GM19455 (cell line): Measurements from ENCODE around the gene IQSEC3.
"Not testable (repeated sequence)": the region's sequence is repeated elsewhere in the genome, so short reads cannot be mapped to it uniquely, and the experiment has no call there.

Experiments
- ATAC-seq: cut with Tn5 transposase; IDR thresholded peaks from one replicate; pipeline ENCODE4 v1.9.1; 2021; ENCODE audit not compliant: unreplicated experiment

The IQSEC3 gene

DNA sequence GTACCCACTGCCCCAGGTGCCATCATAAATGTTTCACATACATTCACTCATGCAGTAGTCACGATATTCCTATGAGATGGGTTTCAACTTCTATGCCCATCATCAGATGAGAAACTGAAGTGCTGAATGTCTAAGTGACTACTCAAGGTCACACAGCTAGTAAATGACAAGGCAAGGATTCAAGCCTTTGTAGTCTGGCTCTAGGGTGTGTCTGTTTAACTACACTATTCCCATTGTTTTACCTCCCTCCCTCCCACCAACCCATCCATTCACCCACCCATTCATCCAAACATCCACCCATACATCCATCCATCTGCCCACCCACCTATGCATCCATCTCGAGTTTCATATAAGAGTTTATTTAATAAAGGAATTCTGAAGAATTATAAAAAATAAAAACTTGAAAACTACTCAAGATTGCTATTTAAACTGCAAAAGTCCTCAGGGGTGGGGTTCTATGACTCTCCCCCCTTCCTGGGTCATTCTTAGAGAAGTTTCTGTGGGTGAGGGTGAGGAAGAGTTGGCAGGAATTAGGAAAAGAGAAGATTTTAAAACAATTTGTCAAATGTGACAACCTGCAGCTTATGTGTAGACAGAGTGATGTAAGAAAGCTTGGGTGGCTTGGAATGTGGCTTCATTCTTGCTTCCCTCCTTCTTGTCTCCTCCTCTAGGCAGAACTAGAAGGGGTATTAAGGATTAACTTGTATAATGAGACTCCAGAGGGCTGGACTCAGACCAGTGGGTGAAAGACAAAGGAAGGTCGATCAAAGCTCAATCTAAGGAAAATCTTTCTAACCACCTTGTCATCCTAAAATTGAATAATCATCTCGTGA is 13.4 kb upstream of the IQSEC3 start:
- ATAC-seq, result not testable (repeated sequence)

DNA sequence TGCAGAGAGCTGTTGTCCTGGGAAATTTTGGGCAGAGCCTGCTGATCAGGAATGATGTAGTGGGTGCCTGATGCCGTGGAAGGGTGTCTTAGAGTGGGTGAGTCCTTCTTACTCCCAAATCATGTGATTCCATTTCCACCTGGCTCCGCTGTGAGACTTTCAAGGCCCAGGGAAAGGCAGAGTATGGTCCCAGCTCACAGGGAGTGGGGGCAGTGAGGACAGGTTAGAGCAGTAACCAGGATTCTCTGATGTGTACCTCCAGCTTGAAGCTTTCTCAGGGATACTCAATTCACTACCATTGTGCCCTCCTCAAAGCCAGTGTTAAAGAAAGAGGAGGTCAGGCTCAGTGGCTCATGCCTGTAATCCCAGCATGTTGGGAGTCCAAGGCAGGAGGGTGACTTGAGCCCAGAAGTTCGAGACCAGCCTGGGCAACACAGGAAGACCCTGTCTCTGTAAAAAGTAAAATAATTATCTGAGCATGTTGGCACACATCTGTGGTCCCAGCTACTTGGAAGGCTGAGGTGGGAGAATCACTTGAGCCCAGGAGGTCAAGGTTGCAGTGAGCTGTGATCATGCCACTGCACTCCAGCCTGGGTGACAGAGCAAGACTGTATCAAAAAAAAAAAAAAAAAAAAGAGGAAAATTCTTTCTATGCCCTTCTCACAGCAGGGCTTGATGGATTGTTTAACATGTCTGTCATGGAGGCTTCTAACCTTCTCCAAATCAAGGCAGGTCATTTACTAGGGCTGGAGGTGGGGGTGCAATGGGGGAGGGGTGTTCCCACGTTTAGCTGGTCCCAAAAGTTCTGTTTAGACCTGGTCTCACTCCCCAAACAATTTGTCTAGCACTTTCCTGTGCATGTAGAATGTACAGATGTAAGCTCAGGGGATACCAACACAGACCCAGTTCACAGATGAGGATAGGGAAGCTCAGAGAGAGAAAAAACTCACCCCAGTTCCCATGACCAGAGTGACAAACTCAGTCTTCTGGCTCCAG is 12.5 kb upstream of the IQSEC3 start:
- no peak for ATAC-seq

DNA sequence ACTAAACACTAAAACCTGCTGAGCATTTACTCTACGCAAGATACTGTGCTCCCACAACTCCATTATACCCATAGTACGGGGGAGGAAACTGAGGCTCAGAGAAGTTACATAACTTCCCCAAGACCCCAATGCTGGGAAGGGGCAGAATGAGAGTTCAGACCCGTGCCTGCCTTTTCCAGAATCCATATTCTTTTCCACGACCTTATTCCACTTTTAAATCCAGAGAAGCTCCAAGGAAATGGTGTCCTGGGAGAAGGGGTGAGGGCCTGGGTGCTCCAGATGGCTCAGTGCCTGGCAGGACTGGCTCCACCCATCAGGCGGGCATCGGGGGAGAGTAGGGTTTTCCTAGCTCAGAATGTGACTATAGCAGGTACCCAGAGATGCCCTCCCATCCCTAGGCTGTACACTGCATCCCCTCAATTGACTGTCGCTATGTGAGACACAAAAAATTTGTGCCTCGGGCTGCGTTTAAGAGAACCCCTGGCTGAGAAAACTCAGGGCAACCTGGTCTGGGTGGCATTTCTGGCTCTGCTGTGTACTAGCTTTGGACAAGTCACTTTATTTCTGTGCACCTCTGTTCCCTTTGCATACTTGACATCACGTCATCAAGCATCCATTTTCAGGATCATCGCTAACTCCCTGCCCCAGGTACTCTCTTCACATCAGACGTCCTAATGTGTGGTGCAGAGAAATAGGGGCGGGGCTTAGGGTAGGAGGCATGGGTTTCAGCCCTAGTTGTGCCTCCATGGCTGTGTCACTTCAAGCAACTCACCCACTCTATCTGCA is 11.6 kb upstream of the IQSEC3 start:
- no peak for ATAC-seq

GRCh38 chr12:56683-57346 is 9.8 kb upstream of the IQSEC3 start:
- no peak for ATAC-seq

GRCh38 chr12:57539-57938 is 9.0 kb upstream of the IQSEC3 start:
- no peak for ATAC-seq

GRCh38 chr12:58832-59231 is 7.7 kb upstream of the IQSEC3 start:
- ATAC-seq, result no peak

GRCh38 chr12:61845-62244 is 4.7 kb upstream of the IQSEC3 start:
- not testable (repeated sequence) for ATAC-seq

DNA sequence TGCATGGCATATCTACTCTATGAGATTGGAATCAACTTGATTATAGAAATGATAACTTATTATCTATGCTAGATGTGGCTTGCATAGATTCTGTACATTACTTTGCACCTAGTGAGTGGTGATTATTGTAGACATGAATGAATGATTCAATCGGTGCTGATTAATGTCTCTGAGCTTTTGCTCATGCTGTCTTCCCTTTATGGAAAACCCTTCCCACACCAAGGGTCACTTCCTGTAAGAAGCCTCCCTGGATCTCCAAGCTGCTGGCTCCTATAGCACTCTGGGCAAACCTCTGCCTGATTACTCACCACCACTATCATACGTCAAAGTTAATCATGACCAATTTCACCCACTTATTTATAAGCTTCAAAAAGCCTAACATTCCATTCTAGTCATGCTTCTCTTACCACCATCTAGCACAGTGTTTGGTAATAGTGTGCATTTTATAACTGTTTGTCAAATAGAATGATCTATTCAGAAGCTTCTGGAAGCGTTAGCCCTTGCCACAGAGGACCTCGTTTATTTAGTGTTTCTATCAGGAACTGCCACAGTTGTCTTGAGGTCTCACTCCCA is 990 bp upstream of the IQSEC3 start:
- ATAC-seq, result not testable (repeated sequence)

DNA sequence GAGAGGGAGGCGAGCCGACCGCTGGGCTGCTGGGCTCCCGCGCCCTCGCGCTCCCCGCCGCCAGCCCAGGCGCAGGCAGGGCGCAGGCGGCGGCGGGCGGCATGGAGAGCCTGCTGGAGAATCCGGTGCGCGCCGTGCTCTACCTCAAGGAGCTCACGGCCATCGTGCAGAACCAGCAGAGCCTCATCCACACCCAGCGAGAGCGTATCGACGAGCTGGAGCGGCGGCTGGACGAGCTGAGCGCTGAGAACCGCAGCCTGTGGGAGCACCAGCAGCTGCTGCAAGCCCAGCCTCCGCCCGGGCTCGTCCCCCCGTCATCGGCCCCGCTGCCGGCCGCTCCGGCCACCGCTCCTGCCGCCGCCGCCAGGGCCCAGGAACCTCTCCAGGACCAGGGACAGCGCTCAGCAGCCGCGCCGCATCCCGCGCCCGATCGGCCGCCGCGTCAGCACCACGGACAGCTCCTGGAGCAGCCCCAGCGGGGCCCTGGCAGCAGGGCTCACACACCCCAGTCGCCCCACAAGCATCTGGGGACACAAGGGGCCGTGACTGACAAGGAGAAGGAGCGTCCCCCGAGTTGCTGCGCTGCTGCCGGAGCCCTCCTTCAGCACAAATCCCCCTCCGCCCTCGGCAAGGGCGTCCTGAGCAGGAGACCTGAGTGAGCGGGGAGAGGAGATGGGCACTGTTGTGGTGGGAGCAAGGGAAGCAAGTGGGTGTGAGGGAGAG is 376 bp downstream of the IQSEC3 start:
- not testable (repeated sequence) for ATAC-seq

GRCh38 chr12:69677-70076 is 3.1 kb downstream of the IQSEC3 start:
- ATAC-seq, result not testable (repeated sequence)

DNA sequence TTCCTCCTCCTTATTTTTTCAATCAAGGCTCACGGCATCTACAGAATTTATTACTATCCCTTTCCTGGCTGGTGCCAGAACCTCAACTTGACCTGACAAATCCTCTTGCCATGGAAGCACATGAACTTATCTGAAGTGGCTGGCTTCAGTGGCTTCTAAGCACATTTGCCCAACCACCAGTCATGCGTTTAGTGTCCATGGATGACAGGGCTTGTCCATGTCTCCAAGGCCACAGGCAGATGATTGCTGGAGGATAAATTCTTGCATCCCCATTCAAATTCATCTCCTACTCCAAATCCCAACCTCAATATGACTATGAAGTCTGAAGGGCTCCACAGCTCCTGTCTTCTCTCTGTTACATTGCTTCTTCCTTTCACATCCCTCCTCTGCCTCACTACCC is 4.0 kb downstream of the IQSEC3 start:
- ATAC-seq, result not testable (repeated sequence)

- not testable (repeated sequence) for ATAC-seq
Observed at GRCh38 chr12:72018-72417, 5.5 kb downstream of the IQSEC3 start.

DNA sequence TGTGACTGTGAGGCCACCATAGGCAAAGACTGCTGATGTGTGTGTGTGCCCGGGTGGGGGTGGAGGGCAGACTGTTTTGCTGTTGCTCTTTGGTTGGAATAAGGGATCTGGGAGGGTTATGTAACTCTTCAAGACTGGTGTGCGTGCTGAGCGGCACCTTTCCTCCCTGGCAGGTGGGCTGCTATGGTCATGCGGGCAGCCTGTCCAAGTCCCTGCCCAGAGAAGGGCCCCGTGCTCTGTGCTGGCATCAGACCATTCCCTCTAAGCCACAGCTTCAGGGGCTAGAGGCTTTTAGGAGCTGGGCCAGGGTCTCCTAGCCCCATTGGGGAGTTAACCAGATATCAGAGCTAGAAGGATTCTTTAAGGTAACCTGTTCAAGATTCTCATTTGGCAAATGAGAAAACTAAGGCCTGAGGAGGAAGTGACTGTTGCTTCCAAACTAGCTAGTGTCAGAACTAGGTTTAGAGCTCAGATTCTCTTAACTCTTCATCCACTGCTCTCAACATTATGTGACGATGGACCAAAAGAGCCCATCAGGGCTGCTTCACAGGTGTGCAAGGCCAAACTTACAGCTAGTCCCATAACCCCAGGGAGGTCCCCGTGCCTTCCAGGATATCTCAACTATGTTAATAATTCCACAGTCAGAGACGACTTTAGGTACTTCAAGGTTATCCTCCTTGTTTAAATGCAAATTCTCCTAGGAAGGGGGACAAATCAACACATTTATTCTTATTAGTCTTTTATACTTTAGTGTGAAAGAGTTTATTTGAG is 8.0 kb downstream of the IQSEC3 start:
- not testable (repeated sequence) for ATAC-seq

- ATAC-seq, result not testable (repeated sequence)
Observed at GRCh38 chr12:75541-75940, 9.0 kb downstream of the IQSEC3 start.

GRCh38 chr12:76102-76501 is 9.5 kb downstream of the IQSEC3 start:
- ATAC-seq, result not testable (repeated sequence)

- not testable (repeated sequence) for ATAC-seq
Observed at GRCh38 chr12:76551-76950, 10.0 kb downstream of the IQSEC3 start.

- not testable (repeated sequence) for ATAC-seq
Observed at GRCh38 chr12:77101-77719, 10.6 kb downstream of the IQSEC3 start.

DNA sequence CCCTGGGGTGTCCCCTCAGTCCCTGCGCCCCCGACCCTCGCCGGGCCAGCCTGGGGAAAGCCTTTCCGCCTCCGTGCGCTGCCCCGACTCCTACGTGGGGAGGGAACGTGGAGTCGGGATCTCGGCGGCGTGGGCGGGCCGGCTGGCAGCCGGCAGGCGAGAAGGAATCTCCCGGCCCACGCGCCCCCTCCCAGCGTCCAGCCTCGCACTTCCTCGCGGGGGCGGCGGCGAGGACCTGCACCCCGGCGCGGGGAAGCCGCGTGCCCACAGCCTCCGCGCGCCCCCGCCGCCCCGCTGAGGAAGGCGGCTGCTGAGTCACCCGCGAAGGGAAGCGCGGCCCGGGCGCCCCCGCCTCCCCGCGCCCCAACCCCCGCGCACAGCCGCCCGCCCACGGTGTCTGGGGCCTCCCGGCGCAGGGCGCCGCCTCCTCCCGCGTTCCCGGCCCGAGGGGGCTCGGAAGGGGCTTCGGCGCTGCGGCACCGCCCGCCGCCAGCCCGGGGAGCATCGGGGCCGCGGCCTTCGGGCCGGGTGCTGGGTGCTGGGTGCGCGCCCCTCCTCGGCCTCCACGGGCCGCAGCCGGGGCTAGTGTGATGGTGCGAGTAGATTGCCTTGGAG is 11.3 kb downstream of the IQSEC3 start:
- not testable (repeated sequence) for ATAC-seq
